Duodenal mucosa (tissue), 2 donors: ENCODE results near the gene PLAC1.

Source experiments
- H3K27ac ChIP-seq: one replicate; pipeline ENCODE4 v1.7.0; 2013; ENCODE audit warnings: low read depth, low read length
- H3K27me3 ChIP-seq, 2 donors: one replicate each; pipeline ENCODE4 v1.7.0; 2013; ENCODE audit warnings: low read length in 2 of 2, control low read depth in 1 of 2; ENCODE audit not compliant: insufficient read depth in 2 of 2, control insufficient read depth in 1 of 2
- H3K36me3 ChIP-seq, 2 donors: one replicate each; pipeline ENCODE4 v1.7.0; 2013; ENCODE audit warnings: low read length in 2 of 2, control low read depth in 1 of 2; ENCODE audit not compliant: insufficient read depth in 2 of 2, control insufficient read depth in 1 of 2
- H3K4me1 ChIP-seq, 2 donors: one replicate each; pipeline ENCODE4 v1.7.0; 2013; ENCODE audit warnings: low read length in 2 of 2, control low read depth in 1 of 2; ENCODE audit not compliant: insufficient read depth in 2 of 2, control insufficient read depth in 1 of 2
- H3K4me3 ChIP-seq, 2 donors: one replicate each; pipeline ENCODE4 v1.7.0; 2013; ENCODE audit warnings: low read length in 2 of 2, low read depth in 1 of 2
- H3K9ac ChIP-seq, 2 donors: one replicate each; pipeline ENCODE4 v1.7.0; 2013; ENCODE audit warnings: low read length in 2 of 2, low read depth in 1 of 2
- H3K9me3 ChIP-seq, 2 donors: one replicate each; pipeline ENCODE4 v1.7.0; 2013; ENCODE audit warnings: low read length in 2 of 2, control low read depth in 1 of 2; ENCODE audit not compliant: control insufficient read depth in 1 of 2

PLAC1 gene

DNA sequence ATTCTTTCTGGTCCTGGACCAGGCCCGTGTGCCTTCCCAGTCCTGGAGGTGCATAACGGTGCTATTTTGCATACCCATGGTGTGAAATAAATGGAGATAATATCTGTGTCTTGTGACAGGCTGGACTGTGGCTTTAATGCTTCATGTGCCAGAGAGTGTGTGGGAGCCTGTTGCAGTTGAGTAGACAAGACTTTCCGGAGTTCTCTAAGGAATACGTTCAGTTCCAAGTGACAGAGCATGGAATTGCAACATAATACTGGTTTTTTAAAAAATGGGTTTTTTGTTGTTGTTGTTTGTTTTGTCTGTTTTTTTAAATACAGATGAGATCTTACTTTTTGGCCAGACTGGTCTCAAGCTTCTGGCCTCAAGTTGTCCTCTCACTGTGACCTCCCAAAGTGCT is 124.3 kb downstream of the PLAC1 start:
- Histone ChIP-seq H3K4me3 (no peak overlapping the region), H3K27me3 (no peaks in the 10 kb centered on the region), H3K4me1 (peaks cover 0 to 3% of the 10 kb centered on the region in 2 donors), H3K27ac (no peak overlapping the region), H3K9me3 (no peaks in the 10 kb centered on the region), H3K36me3 (no peaks in the 10 kb centered on the region), H3K9ac (no peak overlapping the region)

DNA sequence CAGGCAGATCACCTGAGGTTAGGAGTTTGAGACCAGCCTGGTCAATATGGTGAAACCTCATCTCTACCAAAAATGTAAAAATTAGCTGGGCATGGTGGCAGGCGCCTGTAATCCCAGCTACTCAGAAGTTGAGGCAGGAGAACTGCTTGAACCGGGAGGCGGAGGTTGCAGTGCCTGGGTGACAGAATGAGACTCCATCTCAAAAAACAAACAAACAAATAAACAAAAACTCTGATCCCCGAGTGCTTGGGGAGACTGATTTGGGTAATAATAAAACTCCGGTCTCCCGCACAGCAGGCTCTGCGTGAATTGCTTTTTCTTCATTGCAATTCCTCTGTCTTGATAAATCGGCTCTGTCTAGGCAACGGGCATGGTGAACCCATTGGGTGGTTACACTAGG is 124.9 kb downstream of the PLAC1 start:
- Histone ChIP-seq H3K9ac (no peak overlapping the region), H3K27ac (no peak overlapping the region), H3K36me3 (no peaks in the 10 kb centered on the region), H3K27me3 (no peaks in the 10 kb centered on the region), H3K4me3 (no peak overlapping the region), H3K9me3 (no peaks in the 10 kb centered on the region), H3K4me1 (peaks cover 0 to 3% of the 10 kb centered on the region in 2 donors)

DNA sequence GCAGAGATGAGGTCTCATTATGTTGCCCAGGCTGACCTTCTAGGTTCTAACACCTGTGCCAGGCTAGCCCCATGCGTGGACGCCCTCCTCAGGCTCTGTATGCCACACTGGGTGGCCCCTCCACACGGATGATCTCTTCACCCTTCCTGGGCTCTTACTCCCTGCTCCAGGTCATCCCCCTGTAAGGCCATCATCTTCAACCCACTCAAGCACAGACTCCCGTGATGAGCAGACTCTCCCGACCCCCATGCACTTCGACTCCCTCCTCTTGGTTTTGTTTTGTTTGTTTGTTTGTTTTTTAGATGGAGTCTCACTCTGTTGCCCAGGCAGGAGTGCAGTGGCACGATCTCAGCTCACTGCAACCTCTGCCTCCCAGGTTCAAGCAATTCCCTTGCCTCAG is 127.4 kb downstream of the PLAC1 start:
- H3K9me3 ChIP-seq, result no peaks in the 10 kb centered on the region
- no peaks in the 10 kb centered on the region for H3K4me1 ChIP-seq
- no peaks in the 10 kb centered on the region for H3K27me3 ChIP-seq
- no peak overlapping the region for H3K4me3 ChIP-seq
- H3K27ac ChIP-seq, result no peak overlapping the region
- no peaks in the 10 kb centered on the region for H3K36me3 ChIP-seq
- no peak overlapping the region for H3K9ac ChIP-seq

DNA sequence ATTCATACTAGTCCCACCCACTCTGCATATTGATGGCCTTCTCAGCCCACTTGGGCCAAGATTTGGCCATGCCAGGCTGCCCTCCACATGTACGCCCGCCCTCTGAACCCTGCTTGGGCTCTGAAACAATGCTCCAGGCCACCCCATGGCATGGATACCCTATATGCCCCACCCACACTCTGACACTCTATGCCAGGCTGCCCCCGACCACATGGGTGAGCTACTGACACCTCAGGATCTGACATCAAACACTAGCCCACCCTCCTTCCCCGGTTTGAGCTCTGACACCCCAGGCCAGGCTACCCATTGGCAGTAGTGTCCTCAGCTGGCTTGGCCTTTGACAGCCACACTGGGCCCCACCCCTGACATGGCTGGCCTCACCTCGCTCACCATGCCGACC is 128.8 kb downstream of the PLAC1 start:
- Histone ChIP-seq H3K4me1 (no peaks in the 10 kb centered on the region), H3K27ac (no peak overlapping the region), H3K9me3 (no peaks in the 10 kb centered on the region), H3K36me3 (no peaks in the 10 kb centered on the region), H3K4me3 (no peak overlapping the region), H3K27me3 (no peaks in the 10 kb centered on the region), H3K9ac (no peak overlapping the region)

DNA sequence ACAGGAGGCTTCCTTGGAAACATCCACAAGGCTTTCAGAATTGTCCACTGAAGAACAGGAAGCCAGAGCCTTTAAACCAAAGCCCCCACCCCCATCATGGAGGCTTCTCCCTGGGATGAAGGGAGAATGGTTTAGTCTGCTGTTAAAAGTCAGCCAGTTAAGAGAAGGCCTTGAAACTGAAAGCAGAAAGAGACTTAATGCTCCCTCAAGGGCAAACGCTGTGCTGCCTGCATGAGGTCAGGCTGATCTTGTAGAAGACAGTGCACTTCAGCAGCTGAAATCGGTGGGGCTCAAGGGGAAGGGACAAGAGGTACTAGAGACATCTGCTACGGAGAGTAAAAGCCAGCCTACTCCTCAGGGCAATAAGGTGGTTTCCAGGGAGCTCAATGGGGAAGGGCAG is 129.3 kb downstream of the PLAC1 start:
- Histone ChIP-seq H3K36me3 (no peaks in the 10 kb centered on the region), H3K9ac (no peak overlapping the region), H3K27me3 (no peaks in the 10 kb centered on the region), H3K27ac (no peak overlapping the region), H3K4me3 (no peak overlapping the region), H3K9me3 (no peaks in the 10 kb centered on the region), H3K4me1 (no peaks in the 10 kb centered on the region)

DNA sequence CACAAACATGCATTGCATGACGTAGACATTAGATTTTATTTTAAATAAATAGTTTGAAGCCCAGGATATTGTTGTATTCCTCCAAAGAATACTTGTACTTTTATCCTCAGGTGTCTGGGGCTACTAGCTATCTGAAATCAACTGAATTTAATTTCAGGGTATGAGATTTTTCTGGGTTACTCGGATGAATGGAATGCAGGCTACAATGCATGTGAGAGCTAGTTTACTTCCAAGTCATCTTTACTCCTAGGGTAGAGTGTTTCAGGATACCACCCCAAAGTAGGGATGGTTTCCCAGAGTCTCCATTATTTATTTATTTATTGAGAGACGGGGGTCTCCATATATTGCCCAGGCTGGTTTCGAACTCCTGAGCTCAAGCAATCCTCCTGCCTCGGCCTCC is 131.9 kb downstream of the PLAC1 start:
- H3K27me3 ChIP-seq, result no peaks in the 10 kb centered on the region
- H3K9me3 ChIP-seq, result no peaks in the 10 kb centered on the region
- no peaks in the 10 kb centered on the region for H3K4me1 ChIP-seq
- no peak overlapping the region for H3K27ac ChIP-seq
- H3K4me3 ChIP-seq, result no peak overlapping the region
- H3K9ac ChIP-seq, result no peak overlapping the region
- H3K36me3 ChIP-seq, result no peaks in the 10 kb centered on the region

DNA sequence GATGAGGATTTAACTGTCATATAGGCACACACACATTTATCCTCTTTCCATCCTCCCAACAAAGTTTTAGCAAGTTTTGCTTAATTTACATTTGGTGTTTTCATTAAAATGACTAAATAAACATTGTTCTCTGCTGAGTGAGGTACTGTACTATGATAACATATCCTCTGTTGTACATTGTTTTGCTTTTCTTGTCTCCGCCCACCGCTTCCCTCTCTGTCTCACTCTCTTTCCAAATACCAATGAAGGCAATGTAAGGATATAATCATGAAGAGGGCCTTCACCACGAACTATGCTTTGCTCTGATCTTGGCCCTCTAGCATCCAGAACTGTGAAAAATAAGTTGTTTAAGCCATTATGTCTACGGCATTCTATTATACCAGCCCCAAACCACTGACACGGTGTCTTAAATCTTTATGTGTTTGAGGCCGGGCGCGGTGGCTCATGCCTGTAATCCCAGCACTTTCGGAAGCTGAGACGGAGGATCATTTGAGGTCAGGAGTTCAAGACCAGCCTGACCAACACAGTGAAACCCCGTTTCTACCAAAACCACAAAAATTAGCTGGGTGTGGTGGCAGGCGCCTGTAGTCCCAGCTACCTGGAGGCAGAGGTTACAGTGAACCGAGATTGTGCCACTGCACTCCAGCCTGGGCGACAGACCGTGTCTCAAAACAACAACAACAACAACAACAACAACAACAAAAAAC is 133.0 kb downstream of the PLAC1 start:
- Histone ChIP-seq H3K36me3 (no peaks in the 10 kb centered on the region), H3K9ac (no peak overlapping the region), H3K4me3 (no peak overlapping the region), H3K4me1 (no peaks in the 10 kb centered on the region), H3K9me3 (no peaks in the 10 kb centered on the region), H3K27ac (no peak overlapping the region), H3K27me3 (no peaks in the 10 kb centered on the region)

DNA sequence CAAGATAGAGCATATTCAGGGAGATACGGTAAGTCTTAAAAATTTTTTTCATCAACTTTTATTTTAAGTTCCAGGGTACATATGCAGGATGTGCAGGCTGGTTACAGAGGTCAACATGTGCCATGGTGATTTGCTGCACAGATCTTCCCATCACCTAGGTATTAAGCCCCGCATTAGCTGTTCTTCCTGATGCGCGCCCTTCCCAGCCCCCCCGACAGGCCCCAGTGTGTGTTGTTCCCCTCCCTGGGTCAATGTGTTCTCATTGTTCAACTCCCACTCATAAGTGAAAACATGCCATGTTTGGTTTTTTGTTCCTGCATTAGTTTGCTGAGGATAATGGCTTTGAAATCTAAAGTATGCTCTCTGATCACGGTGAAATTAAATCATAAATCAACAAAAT is 134.1 kb downstream of the PLAC1 start:
- Histone ChIP-seq H3K27me3 (no peaks in the 10 kb centered on the region), H3K9ac (no peak overlapping the region), H3K4me1 (no peaks in the 10 kb centered on the region), H3K36me3 (no peaks in the 10 kb centered on the region), H3K4me3 (no peak overlapping the region), H3K27ac (no peak overlapping the region), H3K9me3 (no peaks in the 10 kb centered on the region)

DNA sequence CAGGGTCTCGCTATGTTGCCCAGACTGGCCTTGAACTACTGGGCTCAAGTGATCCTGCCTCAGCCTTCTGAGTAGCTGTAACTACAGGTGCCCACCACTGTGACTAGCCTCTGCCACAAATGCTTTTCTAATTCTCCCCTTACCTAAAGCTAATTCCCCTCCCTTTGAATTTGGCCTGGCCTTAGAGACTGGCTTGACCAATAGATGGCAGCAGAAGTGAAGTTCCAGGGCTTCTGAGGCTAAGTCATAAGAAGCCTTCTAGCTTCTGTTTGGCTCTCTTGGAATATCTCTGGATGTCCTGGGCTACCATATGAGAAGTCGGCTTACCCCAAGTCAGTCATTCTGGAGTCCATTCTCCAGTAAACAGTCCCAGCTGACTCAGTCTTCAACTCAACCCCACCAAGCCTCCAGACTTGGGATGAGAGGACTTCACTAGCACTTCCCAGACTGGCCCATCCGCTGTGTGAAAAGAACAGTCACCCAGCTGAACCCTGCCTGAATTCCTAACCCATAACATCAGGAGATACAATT is 137.3 kb downstream of the PLAC1 start:
- no peak overlapping the region for H3K4me3 ChIP-seq
- no peak overlapping the region for H3K9ac ChIP-seq
- H3K27ac ChIP-seq, result no peak overlapping the region
- no peaks in the 10 kb centered on the region for H3K9me3 ChIP-seq
- H3K4me1 ChIP-seq, result no peaks in the 10 kb centered on the region
- H3K36me3 ChIP-seq, result no peaks in the 10 kb centered on the region
- H3K27me3 ChIP-seq, result no peaks in the 10 kb centered on the region
